ENCODE measurements around the gene BUB1B. TPM values are rescaled to one million over a fixed set of nuclear protein-coding genes. Genes with fewer than 3 reads are reported as not detected.
A peak's percentile ranks its signal among the peaks of the same experiment; 100 is the strongest.

Gene BUB1B
- total and polyA plus RNA-seq, 9 of the 15 experiments (the other 6 are each of a cell fraction or from before 2014, with no cell fraction given), result 28.7 to 113 (median 82.2) TPM

- TF ChIP-seq HMG20A (CRISPR knock-in tag; conservative IDR thresholded peaks at IDR 0.05) (no peak), PHB (CRISPR knock-in tag; IDR thresholded peaks at IDR 0.05) (no peak), ARID1B (IDR thresholded peaks at IDR 0.05) (0 out of 2 replicates have a peak, but pooled peaks have one; percentile 22), ZNF197 (CRISPR knock-in tag; IDR thresholded peaks at IDR 0.05; ENCODE audit: low read depth) (no peak), NCOA6 (IDR thresholded peaks at IDR 0.05) (no peak), ZEB2 (IDR thresholded peaks at IDR 0.05) (peak; percentile 79), POLR2B (IDR thresholded peaks at IDR 0.05; ENCODE audit: low read depth, partially characterized antibody) (no peak), HMGN3 (IDR thresholded peaks at IDR 0.05; ENCODE audit: borderline replicate concordance, extremely low read depth, insufficient read length, low read depth, low read length) (no peak), ZNF316 (IDR thresholded peaks at IDR 0.05) (peak; percentile 85), HNRNPH1 (optimal IDR thresholded peaks at IDR 0.05; ENCODE audit: low read depth, low read length) (no peak), RBM39 (optimal IDR thresholded peaks at IDR 0.05; ENCODE audit: low read depth, low read length) (no peak), ETV1 (tag; conservative IDR thresholded peaks at IDR 0.05; ENCODE audit: low read depth) (no peak), POLR2H (tag; IDR thresholded peaks at IDR 0.05; ENCODE audit: low read depth) (no peak), MEF2D (tag; conservative IDR thresholded peaks at IDR 0.05; ENCODE audit: low read depth) (no peak), TAF9B (IDR thresholded peaks at IDR 0.05; ENCODE audit: partially characterized antibody) (no peak), TRIM28 (IDR thresholded peaks at IDR 0.05) (no peak), NFIC (IDR thresholded peaks at IDR 0.05) (no peak), TCF15 (CRISPR knock-in tag; IDR thresholded peaks at IDR 0.05) (no peak), ZBTB8A (IDR thresholded peaks at IDR 0.05; ENCODE audit: partially characterized antibody) (no peak), DNMT1 (IDR thresholded peaks at IDR 0.05) (no peak), ZNF41 (CRISPR knock-in tag; conservative IDR thresholded peaks at IDR 0.05) (no peak), FOSL1 (tag; conservative IDR thresholded peaks at IDR 0.05) (0 out of 2 replicates have a peak, but pooled peaks have one; percentile 29), GABPB2 (CRISPR knock-in tag; conservative IDR thresholded peaks at IDR 0.05) (no peak), SNRNP70 (optimal IDR thresholded peaks at IDR 0.05; ENCODE audit: low read depth, low read length) (no peak)
- TF ChIP-seq, protein P1, sequence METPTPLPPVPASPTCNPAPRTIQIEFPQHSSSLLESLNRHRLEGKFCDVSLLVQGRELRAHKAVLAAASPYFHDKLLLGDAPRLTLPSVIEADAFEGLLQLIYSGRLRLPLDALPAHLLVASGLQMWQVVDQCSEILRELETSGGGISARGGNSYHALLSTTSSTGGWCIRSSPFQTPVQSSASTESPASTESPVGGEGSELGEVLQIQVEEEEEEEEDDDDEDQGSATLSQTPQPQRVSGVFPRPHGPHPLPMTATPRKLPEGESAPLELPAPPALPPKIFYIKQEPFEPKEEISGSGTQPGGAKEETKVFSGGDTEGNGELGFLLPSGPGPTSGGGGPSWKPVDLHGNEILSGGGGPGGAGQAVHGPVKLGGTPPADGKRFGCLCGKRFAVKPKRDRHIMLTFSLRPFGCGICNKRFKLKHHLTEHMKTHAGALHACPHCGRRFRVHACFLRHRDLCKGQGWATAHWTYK (CRISPR knock-in tag; IDR thresholded peaks at IDR 0.05), result no peak
- TF ChIP-seq, protein P2, sequence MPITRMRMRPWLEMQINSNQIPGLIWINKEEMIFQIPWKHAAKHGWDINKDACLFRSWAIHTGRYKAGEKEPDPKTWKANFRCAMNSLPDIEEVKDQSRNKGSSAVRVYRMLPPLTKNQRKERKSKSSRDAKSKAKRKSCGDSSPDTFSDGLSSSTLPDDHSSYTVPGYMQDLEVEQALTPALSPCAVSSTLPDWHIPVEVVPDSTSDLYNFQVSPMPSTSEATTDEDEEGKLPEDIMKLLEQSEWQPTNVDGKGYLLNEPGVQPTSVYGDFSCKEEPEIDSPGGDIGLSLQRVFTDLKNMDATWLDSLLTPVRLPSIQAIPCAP (CRISPR knock-in tag; IDR thresholded peaks at IDR 0.05; ENCODE audit: borderline replicate concordance), result no peak
- TF ChIP-seq, protein P3, sequence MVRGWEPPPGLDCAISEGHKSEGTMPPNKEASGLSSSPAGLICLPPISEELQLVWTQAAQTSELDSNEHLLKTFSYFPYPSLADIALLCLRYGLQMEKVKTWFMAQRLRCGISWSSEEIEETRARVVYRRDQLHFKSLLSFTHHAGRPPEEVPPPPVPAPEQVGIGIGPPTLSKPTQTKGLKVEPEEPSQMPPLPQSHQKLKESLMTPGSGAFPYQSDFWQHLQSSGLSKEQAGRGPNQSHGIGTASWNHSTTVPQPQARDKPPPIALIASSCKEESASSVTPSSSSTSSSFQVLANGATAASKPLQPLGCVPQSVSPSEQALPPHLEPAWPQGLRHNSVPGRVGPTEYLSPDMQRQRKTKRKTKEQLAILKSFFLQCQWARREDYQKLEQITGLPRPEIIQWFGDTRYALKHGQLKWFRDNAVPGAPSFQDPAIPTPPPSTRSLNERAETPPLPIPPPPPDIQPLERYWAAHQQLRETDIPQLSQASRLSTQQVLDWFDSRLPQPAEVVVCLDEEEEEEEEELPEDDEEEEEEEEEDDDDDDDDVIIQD (CRISPR knock-in tag; IDR thresholded peaks at IDR 0.05), result no peak
- TF ChIP-seq, protein P4, sequence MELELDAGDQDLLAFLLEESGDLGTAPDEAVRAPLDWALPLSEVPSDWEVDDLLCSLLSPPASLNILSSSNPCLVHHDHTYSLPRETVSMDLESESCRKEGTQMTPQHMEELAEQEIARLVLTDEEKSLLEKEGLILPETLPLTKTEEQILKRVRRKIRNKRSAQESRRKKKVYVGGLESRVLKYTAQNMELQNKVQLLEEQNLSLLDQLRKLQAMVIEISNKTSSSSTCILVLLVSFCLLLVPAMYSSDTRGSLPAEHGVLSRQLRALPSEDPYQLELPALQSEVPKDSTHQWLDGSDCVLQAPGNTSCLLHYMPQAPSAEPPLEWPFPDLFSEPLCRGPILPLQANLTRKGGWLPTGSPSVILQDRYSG (tag; conservative IDR thresholded peaks at IDR 0.05; ENCODE audit: low read depth), result no peak
These were observed 73.9 kb downstream of the BUB1B start (continued) for GRCh38 chr15:40234783-40235182.

All from K562 (cell line).